ENCODE data around the gene MEX3A.
"Not testable (repeated sequence)": the region's sequence is repeated elsewhere in the genome, so short reads cannot be mapped to it uniquely, and the experiment has no call there.

MEX3A gene

GRCh38 chr1:156048663-156049258, 33.5 kb downstream of the MEX3A start:
- Histone ChIP-seq H3K9ac (ENCODE audit: low read length) (no peak overlapping the region), H3K27ac (ENCODE audit: low read depth, low read length, poor library complexity, severe bottlenecking) (no peak overlapping the region), H3K27me3 (ENCODE audit: insufficient read depth, low read length) (no peaks in the 10 kb centered on the region), H4K20me1 (ENCODE audit: insufficient read depth, low read length) (no peaks in the 10 kb centered on the region), H3K4me2 (ENCODE audit: low read length) (no peak overlapping the region), H3F3A (ENCODE audit: insufficient read depth, low read length) (no peaks in the 10 kb centered on the region), H2AFZ (ENCODE audit: low read length) (no peak overlapping the region), H3K79me2 (ENCODE audit: insufficient read depth, low read length) (no peaks in the 10 kb centered on the region), H3K9me3 (ENCODE audit: low read length) (no peaks in the 10 kb centered on the region), H3K9me2 (ENCODE audit: low read depth, low read length) (no peaks in the 10 kb centered on the region), H3K4me1 (ENCODE audit: insufficient read depth, low read length, severe bottlenecking) (peaks cover 7% of the 10 kb centered on the region), H3K4me3 (ENCODE audit: low read depth, low read length, poor library complexity, severe bottlenecking) (no peak overlapping the region), H3K36me3 (ENCODE audit: insufficient read depth, low read length) (peaks cover 45% of the 10 kb centered on the region)
- TF ChIP-seq EZH2 (IDR thresholded peaks at IDR 0.05; ENCODE audit: borderline replicate concordance, low read length) (no peak), CTCF (IDR thresholded peaks at IDR 0.05; ENCODE audit: low read length) (no peak)

- H3K27me3 ChIP-seq (ENCODE audit: insufficient read depth, low read length), result no peaks in the 10 kb centered on the region
- H3K79me2 ChIP-seq (ENCODE audit: insufficient read depth, low read length), result no peaks in the 10 kb centered on the region
- H3K4me2 ChIP-seq (ENCODE audit: low read length), result no peak overlapping the region
- TF ChIP-seq CTCF (IDR thresholded peaks at IDR 0.05; ENCODE audit: low read length) (no peak), EZH2 (IDR thresholded peaks at IDR 0.05; ENCODE audit: borderline replicate concordance, low read length) (no peak)
- H3K9me2 ChIP-seq (ENCODE audit: low read depth, low read length), result no peaks in the 10 kb centered on the region
- no peaks in the 10 kb centered on the region for H3K4me1 ChIP-seq (ENCODE audit: insufficient read depth, low read length, severe bottlenecking)
- H3K9ac ChIP-seq (ENCODE audit: low read length), result no peak overlapping the region
- H3K36me3 ChIP-seq (ENCODE audit: insufficient read depth, low read length), result peaks cover 70% of the 10 kb centered on the region
- no peak overlapping the region for H2AFZ ChIP-seq (ENCODE audit: low read length)
- H3K27ac ChIP-seq (ENCODE audit: low read depth, low read length, poor library complexity, severe bottlenecking), result no peak overlapping the region
- H3F3A ChIP-seq (ENCODE audit: insufficient read depth, low read length), result no peaks in the 10 kb centered on the region
- H3K4me3 ChIP-seq (ENCODE audit: low read depth, low read length, poor library complexity, severe bottlenecking), result no peak overlapping the region
- H3K9me3 ChIP-seq (ENCODE audit: low read length), result no peaks in the 10 kb centered on the region
- no peaks in the 10 kb centered on the region for H4K20me1 ChIP-seq (ENCODE audit: insufficient read depth, low read length)
These were observed 37.2 kb downstream of the MEX3A start for GRCh38 chr1:156045076-156045475.

DNA sequence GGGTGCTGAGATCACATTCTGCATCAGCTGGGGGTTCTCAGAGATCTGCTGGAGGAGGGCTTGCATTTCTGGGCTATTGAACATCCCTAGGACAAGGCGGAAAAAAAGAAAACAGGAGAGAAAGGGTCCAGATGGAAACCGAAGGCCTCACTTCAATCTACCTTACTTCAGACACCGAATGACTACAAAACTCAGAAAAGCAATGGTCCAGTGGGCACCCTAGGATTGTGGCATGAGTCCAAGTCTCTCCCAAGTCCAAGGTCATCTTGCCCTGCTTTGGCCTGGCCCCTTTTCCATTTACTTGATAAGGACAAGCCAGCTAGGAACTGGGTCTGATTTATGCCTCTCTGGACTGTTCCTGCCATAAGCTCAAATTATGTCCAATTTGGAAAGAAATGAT, 39.4 kb downstream of the MEX3A start:
- H3K27me3 ChIP-seq (ENCODE audit: insufficient read depth, low read length), result no peaks in the 10 kb centered on the region
- no peaks in the 10 kb centered on the region for H3K79me2 ChIP-seq (ENCODE audit: insufficient read depth, low read length)
- no peak overlapping the region for H3K9ac ChIP-seq (ENCODE audit: low read length)
- no peak overlapping the region for H3K4me3 ChIP-seq (ENCODE audit: low read depth, low read length, poor library complexity, severe bottlenecking)
- no peaks in the 10 kb centered on the region for H3F3A ChIP-seq (ENCODE audit: insufficient read depth, low read length)
- H3K27ac ChIP-seq (ENCODE audit: low read depth, low read length, poor library complexity, severe bottlenecking), result no peak overlapping the region
- H3K4me2 ChIP-seq (ENCODE audit: low read length), result no peak overlapping the region
- TF ChIP-seq CTCF (IDR thresholded peaks at IDR 0.05; ENCODE audit: low read length), result no peak
- TF ChIP-seq EZH2 (IDR thresholded peaks at IDR 0.05; ENCODE audit: borderline replicate concordance, low read length), result no peak
- no peaks in the 10 kb centered on the region for H3K4me1 ChIP-seq (ENCODE audit: insufficient read depth, low read length, severe bottlenecking)
- H3K9me3 ChIP-seq (ENCODE audit: low read length), result no peaks in the 10 kb centered on the region
- H2AFZ ChIP-seq (ENCODE audit: low read length), result no peak overlapping the region
- no peaks in the 10 kb centered on the region for H4K20me1 ChIP-seq (ENCODE audit: insufficient read depth, low read length)
- H3K9me2 ChIP-seq (ENCODE audit: low read depth, low read length), result no peaks in the 10 kb centered on the region
- H3K36me3 ChIP-seq (ENCODE audit: insufficient read depth, low read length), result peaks cover 53% of the 10 kb centered on the region

DNA sequence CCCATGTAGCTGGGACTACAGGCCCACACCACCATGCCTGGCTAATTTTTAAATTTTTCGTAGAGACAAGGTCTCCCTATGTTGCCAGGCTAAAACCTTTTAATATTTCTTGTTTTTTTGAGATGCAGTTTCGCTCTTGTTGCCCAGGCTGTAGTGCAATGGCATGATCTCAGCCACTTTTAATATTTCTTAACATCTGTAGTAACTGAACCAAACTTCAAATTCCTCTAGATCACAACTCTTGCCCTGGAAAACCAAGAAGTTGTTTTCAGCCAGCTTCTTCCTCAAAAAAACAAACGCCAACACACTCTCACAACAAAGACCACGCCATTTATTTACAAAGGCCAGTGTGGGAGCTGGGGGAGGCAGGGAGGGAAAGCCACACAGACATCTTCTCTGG, 47.3 kb downstream of the MEX3A start:
- H3K4me3 ChIP-seq (ENCODE audit: low read depth, low read length, poor library complexity, severe bottlenecking); H3K4me2 ChIP-seq (ENCODE audit: low read length); H3K9me3 ChIP-seq (ENCODE audit: low read length); H2AFZ ChIP-seq (ENCODE audit: low read length); H4K20me1 ChIP-seq (ENCODE audit: insufficient read depth, low read length); H3K9me2 ChIP-seq (ENCODE audit: low read depth, low read length); H3F3A ChIP-seq (ENCODE audit: insufficient read depth, low read length); H3K27ac ChIP-seq (ENCODE audit: low read depth, low read length, poor library complexity, severe bottlenecking); H3K4me1 ChIP-seq (ENCODE audit: insufficient read depth, low read length, severe bottlenecking); H3K9ac ChIP-seq (ENCODE audit: low read length); H3K27me3 ChIP-seq (ENCODE audit: insufficient read depth, low read length); H3K79me2 ChIP-seq (ENCODE audit: insufficient read depth, low read length): not testable (repeated sequence)
- peaks cover 15% of the 10 kb centered on the region for H3K36me3 ChIP-seq (ENCODE audit: insufficient read depth, low read length)
